DMS 273 (cell line): ENCODE results near the gene SLC16A2.

Experiments
- DNase-seq: peaks from one replicate; lab custom pipeline; 2025; ENCODE audit not compliant: unreplicated experiment; lab: John Stamatoyannopoulos, UW

Gene SLC16A2

DNA sequence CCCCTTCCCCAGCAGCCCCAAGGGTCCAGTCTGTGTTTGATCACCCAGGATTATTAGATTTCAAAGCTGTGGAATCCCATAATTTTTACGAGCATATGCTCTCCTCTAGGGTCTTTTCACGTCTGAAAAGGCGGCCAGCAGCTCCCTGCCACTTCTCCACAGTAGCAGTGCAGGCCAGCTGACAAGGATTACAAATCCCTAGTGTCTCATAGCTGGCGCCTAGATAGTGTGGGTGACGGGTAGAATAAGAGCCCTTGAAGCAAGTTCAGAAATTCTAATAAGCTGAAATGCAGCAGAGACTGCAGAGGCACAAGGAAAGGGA, 113.8 kb downstream of the SLC16A2 start:
- no peak for DNase-seq

DNA sequence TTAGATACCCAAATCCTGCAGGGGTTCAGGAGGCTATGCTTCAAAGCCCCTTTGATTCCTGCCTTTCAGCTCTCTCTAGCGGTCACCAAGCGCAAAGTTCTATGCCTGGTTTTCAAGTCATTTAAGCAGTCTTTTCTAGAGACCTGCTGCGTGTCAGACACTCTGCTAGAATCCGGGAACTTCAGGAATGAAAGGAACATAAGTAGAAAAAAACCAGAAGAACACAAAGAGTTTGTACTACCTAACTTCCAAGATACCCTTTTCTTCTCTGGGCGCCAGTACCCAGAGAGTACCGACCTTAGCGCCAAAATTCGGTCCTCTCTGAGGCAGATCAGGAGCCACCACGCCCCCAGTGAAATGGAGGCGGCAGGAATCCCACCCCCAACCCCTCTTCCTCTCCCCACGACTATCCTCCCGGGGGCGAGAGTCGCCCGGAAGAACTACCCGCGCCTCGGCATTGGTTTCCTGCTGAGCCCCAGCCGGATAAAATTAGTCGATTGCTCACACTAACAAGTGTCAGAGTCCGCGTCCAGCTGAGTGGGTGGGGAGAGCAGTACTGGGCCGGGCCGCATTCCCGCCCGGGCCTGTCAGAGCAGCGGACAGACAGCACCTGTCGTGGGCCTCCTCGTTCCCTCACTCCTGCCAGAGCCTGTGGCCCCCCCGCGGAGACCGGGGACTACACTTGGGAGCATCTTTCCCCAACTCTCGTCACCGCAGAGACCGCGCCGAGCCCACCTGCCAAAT, 114.3 kb downstream of the SLC16A2 start:
- peak; percentile 84 for DNase-seq

GRCh38 chrX:74536152-74536831, 115.0 kb downstream of the SLC16A2 start:
- peak; percentile 95 for DNase-seq

GRCh38 chrX:74536832-74537371, 115.6 kb downstream of the SLC16A2 start:
- DNase-seq, result peak; percentile 64

DNA sequence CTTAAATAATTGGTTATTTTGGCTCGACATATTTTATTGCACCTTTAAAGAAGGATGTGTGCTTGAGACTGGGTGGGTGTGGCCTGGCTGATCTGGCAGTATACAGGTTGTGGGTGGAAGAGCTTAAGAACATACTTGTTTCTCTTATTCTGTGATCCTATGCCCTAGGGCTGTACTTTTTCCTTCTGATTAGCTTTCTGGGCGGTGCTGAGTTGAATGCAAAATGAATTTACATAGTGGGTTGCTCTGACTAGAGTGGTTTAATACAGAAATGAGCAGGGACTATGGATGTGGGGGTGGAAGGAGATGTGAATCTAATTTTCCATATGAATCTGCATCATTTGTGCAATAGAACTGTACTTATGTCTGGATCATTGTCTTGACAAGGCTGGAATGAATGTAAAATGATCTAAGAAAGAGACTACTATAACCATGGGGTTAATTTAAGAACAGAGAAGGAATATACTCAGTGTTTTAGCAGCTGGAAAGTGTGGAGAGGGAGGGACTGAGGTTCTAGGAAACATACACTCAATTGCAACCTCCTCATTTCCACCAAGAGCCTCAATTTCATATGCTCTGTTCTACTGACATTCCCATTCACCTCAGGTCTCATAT, 119.4 kb downstream of the SLC16A2 start:
- no peak for DNase-seq

- DNase-seq, result no peak
Measured at GRCh38 chrX:74545880-74546523, 124.7 kb downstream of the SLC16A2 start.

- DNase-seq, result no peak
Measured at GRCh38 chrX:74546984-74547383, 125.7 kb downstream of the SLC16A2 start.

- peak; percentile 90 for DNase-seq
Measured at GRCh38 chrX:74550295-74550802, 129.1 kb downstream of the SLC16A2 start.

GRCh38 chrX:74551934-74552333, 130.6 kb downstream of the SLC16A2 start:
- DNase-seq, result no peak

GRCh38 chrX:74557378-74557777, 136.1 kb downstream of the SLC16A2 start:
- DNase-seq, result no peak

DNA sequence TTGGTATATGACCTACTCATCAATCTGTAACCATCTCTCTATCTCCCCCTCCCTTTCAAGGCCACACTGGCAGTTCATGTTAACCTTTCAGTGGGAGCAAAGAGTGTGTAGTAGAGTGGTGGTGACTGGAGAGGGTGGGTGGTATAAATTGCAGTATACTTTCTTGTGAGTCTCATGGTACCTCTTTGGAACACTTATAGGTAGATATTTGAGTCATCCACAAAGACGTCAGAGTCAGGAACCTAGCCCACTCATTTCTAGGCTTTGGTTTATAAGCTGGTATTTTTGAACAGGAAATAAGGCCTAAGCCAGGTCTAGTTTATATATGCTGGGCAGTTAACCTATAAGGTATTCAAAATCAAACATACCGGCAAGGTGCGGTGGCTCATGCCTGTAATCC, 156.8 kb downstream of the SLC16A2 start:
- no peak for DNase-seq

DNA sequence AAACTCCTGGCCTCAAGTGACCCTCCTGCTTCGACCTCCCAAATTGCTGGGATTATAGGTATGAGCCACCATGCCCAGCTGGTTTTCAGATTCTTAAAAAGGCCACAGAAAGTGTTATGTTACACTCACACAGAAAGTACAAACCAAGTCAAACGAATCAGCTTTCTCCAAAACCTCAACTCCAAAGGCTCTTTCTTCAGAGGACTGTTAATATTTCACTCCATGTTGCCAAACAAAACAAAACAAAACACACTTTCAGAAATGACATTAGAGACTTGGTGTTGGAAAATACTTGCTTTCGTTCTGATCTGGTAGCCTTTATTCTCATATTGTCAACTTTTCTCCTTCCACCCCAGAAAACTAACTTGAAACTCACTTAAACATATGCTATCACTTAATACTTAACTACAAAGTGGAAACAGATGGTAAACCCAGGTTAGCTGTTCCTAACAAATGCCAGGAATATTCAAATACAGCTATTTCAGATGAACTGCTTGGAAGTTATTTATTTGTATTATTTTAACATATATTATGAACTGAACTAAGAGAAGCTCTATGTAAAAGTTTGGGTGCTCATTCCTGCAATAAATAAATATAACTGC, 158.4 kb downstream of the SLC16A2 start:
- DNase-seq, result peak; percentile 19
